ENCODE measurements around the gene INPP4B.

INPP4B gene

DNA sequence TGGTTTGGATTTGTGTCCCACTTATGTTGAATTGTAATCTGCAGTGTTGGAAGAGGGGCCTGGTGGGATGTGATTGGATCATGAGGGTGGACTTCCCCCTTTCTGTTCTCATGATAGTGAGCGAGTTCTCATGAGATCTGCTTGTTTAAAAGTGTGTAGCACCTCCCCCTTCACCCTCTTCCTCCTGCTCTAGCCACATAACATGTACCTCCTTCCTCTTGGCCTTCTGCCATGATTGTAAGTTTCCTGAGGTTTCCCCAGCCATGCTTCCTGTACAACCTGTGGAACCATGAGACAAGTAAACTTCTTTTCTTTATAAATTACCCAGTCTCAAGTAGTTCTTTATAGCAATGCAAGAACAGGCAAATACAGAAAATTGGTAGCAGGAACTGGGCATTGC lies 138.7 kb downstream of the INPP4B start:
- Histone ChIP-seq H3K79me1 (replicated peaks; ENCODE audit: low read length, poor library complexity, severe bottlenecking) (no peaks in the 10 kb centered on the region), H3K14ac (ENCODE audit: low read length in 2 of 2) (no peak overlapping the region), H2BK15ac (ENCODE audit: low read depth, poor library complexity, severe bottlenecking) (no peak overlapping the region), H2BK5ac (ENCODE audit: low read depth, low read length, poor library complexity, severe bottlenecking) (no peak overlapping the region), H3K4me2 (ENCODE audit: low read length, poor library complexity, severe bottlenecking) (no peak overlapping the region), H2BK120ac (ENCODE audit: low read depth, low read length) (no peak overlapping the region), H2AFZ (ENCODE audit: low read depth, low read length) (no peak overlapping the region), H3K27me3 (ENCODE audit: control insufficient read depth in 1 of 2, insufficient read depth in 1 of 2, low read length in 2 of 2) (no peaks in the 10 kb centered on the region), H3K9me3 (ENCODE audit: control insufficient read depth, low read length) (no peaks in the 10 kb centered on the region), H3K4me3 (ENCODE audit: insufficient read depth in 1 of 2, low read depth in 1 of 2, low read length in 2 of 2) (no peak overlapping the region), H3K23ac (ENCODE audit: low read length in 2 of 2) (no peak overlapping the region), H2AK5ac (ENCODE audit: low read length, severe bottlenecking) (no peak overlapping the region), H3K27ac (ENCODE audit: low read length, poor library complexity, severe bottlenecking) (no peak overlapping the region), H3K18ac (ENCODE audit: low read depth in 1 of 2, low read length in 2 of 2) (no peak overlapping the region), H3K9ac (ENCODE audit: low read length) (no peak overlapping the region), H3K4ac (ENCODE audit: low read depth in 1 of 2, low read length in 2 of 2) (no peak overlapping the region), H4K91ac (ENCODE audit: low read length) (no peak overlapping the region), H3K36me3 (ENCODE audit: control insufficient read depth in 1 of 2, insufficient read depth in 2 of 2, low read depth in 1 of 2, low read length in 2 of 2) (no peaks in the 10 kb centered on the region), H2BK12ac (ENCODE audit: low read length in 2 of 2) (no peak overlapping the region), H3K4me1 (ENCODE audit: control insufficient read depth, insufficient read depth, low read depth, low read length) (no peaks in the 10 kb centered on the region), H4K8ac (ENCODE audit: low read length) (no peak overlapping the region)
- DNase-seq: no peak
- 42% methylated on average over 1 of the region's 1 CpG for WGBS

DNA sequence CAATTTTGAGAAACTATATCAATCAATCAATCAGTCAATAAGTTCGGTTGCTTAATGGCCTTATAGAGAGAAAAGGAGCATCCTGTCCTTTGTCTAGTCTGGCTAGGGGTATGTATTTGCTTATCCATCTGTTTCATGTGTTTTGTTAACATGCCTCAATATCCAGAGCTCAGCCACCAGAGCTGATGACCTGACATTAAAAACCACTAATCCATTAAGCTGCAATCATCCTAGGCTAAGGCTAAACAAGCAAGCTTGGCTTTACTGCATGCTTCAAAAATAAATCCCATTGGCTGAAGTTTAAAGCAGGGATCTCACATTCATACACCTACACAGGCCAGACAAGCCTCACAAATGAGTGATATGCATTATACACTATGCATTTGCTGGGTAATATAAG lies 139.7 kb downstream of the INPP4B start:
- Histone ChIP-seq H4K91ac (ENCODE audit: low read length) (no peak overlapping the region), H2AFZ (ENCODE audit: low read depth, low read length) (no peak overlapping the region), H2BK5ac (ENCODE audit: low read depth, low read length, poor library complexity, severe bottlenecking) (no peak overlapping the region), H4K8ac (ENCODE audit: low read length) (no peak overlapping the region), H3K4me3 (ENCODE audit: insufficient read depth in 1 of 2, low read depth in 1 of 2, low read length in 2 of 2) (no peak overlapping the region), H3K9me3 (ENCODE audit: control insufficient read depth, low read length) (no peaks in the 10 kb centered on the region), H3K36me3 (ENCODE audit: control insufficient read depth in 1 of 2, insufficient read depth in 2 of 2, low read depth in 1 of 2, low read length in 2 of 2) (no peaks in the 10 kb centered on the region), H3K27me3 (ENCODE audit: control insufficient read depth in 1 of 2, insufficient read depth in 1 of 2, low read length in 2 of 2) (no peaks in the 10 kb centered on the region), H3K18ac (ENCODE audit: low read depth in 1 of 2, low read length in 2 of 2) (no peak overlapping the region), H3K79me1 (replicated peaks; ENCODE audit: low read length, poor library complexity, severe bottlenecking) (no peaks in the 10 kb centered on the region), H2AK5ac (ENCODE audit: low read length, severe bottlenecking) (no peak overlapping the region), H2BK120ac (ENCODE audit: low read depth, low read length) (no peak overlapping the region), H3K14ac (ENCODE audit: low read length in 2 of 2) (no peak overlapping the region), H3K23ac (ENCODE audit: low read length in 2 of 2) (no peak overlapping the region), H2BK15ac (ENCODE audit: low read depth, poor library complexity, severe bottlenecking) (no peak overlapping the region), H3K4me2 (ENCODE audit: low read length, poor library complexity, severe bottlenecking) (no peak overlapping the region), H2BK12ac (ENCODE audit: low read length in 2 of 2) (no peak overlapping the region), H3K4ac (ENCODE audit: low read depth in 1 of 2, low read length in 2 of 2) (no peak overlapping the region), H3K4me1 (ENCODE audit: control insufficient read depth, insufficient read depth, low read depth, low read length) (no peaks in the 10 kb centered on the region), H3K27ac (ENCODE audit: low read length, poor library complexity, severe bottlenecking) (no peak overlapping the region), H3K9ac (ENCODE audit: low read length) (no peak overlapping the region)
- no peak for DNase-seq
- WGBS: no CpG with 5 or more reads among the region's 1 CpG

DNA sequence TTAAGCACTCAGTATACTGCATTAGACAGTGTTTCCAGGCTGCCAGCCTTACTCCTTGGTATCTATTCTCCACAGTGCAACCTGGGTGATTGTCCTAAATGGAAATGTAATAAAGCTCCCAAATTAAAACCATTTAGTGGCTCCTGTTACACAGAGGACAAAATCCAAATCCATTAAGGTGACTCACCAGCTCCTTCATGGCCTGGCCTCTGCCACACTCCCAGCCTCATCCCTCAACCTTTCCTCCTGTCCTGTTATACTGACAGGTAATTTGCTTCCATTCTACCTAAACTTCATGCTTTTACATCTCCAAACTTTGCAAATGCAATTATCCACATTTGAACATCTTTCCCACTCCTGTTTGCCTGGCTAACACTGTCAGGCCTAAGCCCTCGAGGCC lies 140.3 kb downstream of the INPP4B start:
- Histone ChIP-seq H3K36me3 (ENCODE audit: control insufficient read depth in 1 of 2, insufficient read depth in 2 of 2, low read depth in 1 of 2, low read length in 2 of 2) (no peaks in the 10 kb centered on the region), H3K23ac (ENCODE audit: low read length in 2 of 2) (no peak overlapping the region), H4K8ac (ENCODE audit: low read length) (no peak overlapping the region), H3K9me3 (ENCODE audit: control insufficient read depth, low read length) (no peaks in the 10 kb centered on the region), H2BK15ac (ENCODE audit: low read depth, poor library complexity, severe bottlenecking) (no peak overlapping the region), H2BK12ac (ENCODE audit: low read length in 2 of 2) (no peak overlapping the region), H3K4me3 (ENCODE audit: insufficient read depth in 1 of 2, low read depth in 1 of 2, low read length in 2 of 2) (no peak overlapping the region), H3K4me2 (ENCODE audit: low read length, poor library complexity, severe bottlenecking) (no peak overlapping the region), H3K27ac (ENCODE audit: low read length, poor library complexity, severe bottlenecking) (no peak overlapping the region), H3K4ac (ENCODE audit: low read depth in 1 of 2, low read length in 2 of 2) (no peak overlapping the region), H3K14ac (ENCODE audit: low read length in 2 of 2) (no peak overlapping the region), H2BK120ac (ENCODE audit: low read depth, low read length) (no peak overlapping the region), H2AFZ (ENCODE audit: low read depth, low read length) (no peak overlapping the region), H3K9ac (ENCODE audit: low read length) (no peak overlapping the region), H3K27me3 (ENCODE audit: control insufficient read depth in 1 of 2, insufficient read depth in 1 of 2, low read length in 2 of 2) (no peaks in the 10 kb centered on the region), H2AK5ac (ENCODE audit: low read length, severe bottlenecking) (no peak overlapping the region), H3K4me1 (ENCODE audit: control insufficient read depth, insufficient read depth, low read depth, low read length) (no peaks in the 10 kb centered on the region), H3K79me1 (replicated peaks; ENCODE audit: low read length, poor library complexity, severe bottlenecking) (no peaks in the 10 kb centered on the region), H2BK5ac (ENCODE audit: low read depth, low read length, poor library complexity, severe bottlenecking) (no peak overlapping the region), H4K91ac (ENCODE audit: low read length) (no peak overlapping the region), H3K18ac (ENCODE audit: low read depth in 1 of 2, low read length in 2 of 2) (no peak overlapping the region)
- DNase-seq: no peak
- WGBS: 93% methylated on average over 1 of the region's 1 CpG

DNA sequence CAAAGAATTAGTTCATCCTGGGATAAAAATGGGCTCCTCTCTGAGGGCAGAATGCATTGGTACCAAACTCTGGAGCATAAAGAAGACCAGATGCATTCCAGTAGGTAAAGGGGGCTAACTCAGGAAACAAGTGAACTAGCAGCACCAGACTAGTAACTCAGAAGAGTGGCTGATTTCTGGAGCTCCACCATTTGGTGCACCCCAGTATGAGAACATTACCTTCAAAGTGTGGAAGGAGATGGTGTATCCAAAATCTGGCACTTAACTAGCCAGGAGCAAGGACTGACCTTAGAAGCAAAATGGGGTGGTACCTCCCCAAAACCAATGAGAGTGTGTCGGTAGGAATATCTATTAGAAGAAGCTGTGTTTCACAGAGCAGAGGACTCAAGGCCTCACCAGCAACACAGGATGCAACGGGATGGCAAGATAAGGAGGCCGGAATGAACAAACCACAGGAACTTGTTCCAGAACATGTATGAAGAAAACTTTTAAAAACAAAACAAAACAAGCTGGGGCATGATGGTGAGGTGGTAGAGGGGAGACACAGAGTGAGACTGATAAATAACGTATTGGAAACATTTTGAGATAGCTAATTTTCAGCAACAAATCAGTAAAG lies 142.3 kb downstream of the INPP4B start:
- H3K4me1 ChIP-seq (ENCODE audit: control insufficient read depth, insufficient read depth, low read depth, low read length): no peaks in the 10 kb centered on the region
- no peak overlapping the region for H2BK120ac ChIP-seq (ENCODE audit: low read depth, low read length)
- no peaks in the 10 kb centered on the region for H3K27me3 ChIP-seq (ENCODE audit: control insufficient read depth in 1 of 2, insufficient read depth in 1 of 2, low read length in 2 of 2)
- H2BK5ac ChIP-seq (ENCODE audit: low read depth, low read length, poor library complexity, severe bottlenecking): no peak overlapping the region
- no peak overlapping the region for H3K4me2 ChIP-seq (ENCODE audit: low read length, poor library complexity, severe bottlenecking)
- no peak overlapping the region for H2BK15ac ChIP-seq (ENCODE audit: low read depth, poor library complexity, severe bottlenecking)
- H2AFZ ChIP-seq (ENCODE audit: low read depth, low read length): no peak overlapping the region
- H3K36me3 ChIP-seq (ENCODE audit: control insufficient read depth in 1 of 2, insufficient read depth in 2 of 2, low read depth in 1 of 2, low read length in 2 of 2): no peaks in the 10 kb centered on the region
- no peak overlapping the region for H3K9ac ChIP-seq (ENCODE audit: low read length)
- no peak overlapping the region for H2BK12ac ChIP-seq (ENCODE audit: low read length in 2 of 2)
- H4K91ac ChIP-seq (ENCODE audit: low read length): no peak overlapping the region
- H3K4me3 ChIP-seq (ENCODE audit: insufficient read depth in 1 of 2, low read depth in 1 of 2, low read length in 2 of 2): no peak overlapping the region
- H4K8ac ChIP-seq (ENCODE audit: low read length): no peak overlapping the region
- no peak overlapping the region for H2AK5ac ChIP-seq (ENCODE audit: low read length, severe bottlenecking)
- no peaks in the 10 kb centered on the region for H3K9me3 ChIP-seq (ENCODE audit: control insufficient read depth, low read length)
- H3K18ac ChIP-seq (ENCODE audit: low read depth in 1 of 2, low read length in 2 of 2): no peak overlapping the region
- DNase-seq: no peak
- H3K14ac ChIP-seq (ENCODE audit: low read length in 2 of 2): no peak overlapping the region
- no peak overlapping the region for H3K23ac ChIP-seq (ENCODE audit: low read length in 2 of 2)
- WGBS: 62% methylated on average over 3 of the region's 4 CpGs
- H3K79me1 ChIP-seq (replicated peaks; ENCODE audit: low read length, poor library complexity, severe bottlenecking): no peaks in the 10 kb centered on the region
- H3K27ac ChIP-seq (ENCODE audit: low read length, poor library complexity, severe bottlenecking): no peak overlapping the region
- no peak overlapping the region for H3K4ac ChIP-seq (ENCODE audit: low read depth in 1 of 2, low read length in 2 of 2)

Measured in mesenchymal stem cell (in vitro differentiated cells and primary cell).